ENCODE measurements around the gene GGA1. TPM values are rescaled to one million over a fixed set of nuclear protein-coding genes. Genes with fewer than 3 reads are reported as not detected.

Gene GGA1
- total and polyA plus RNA-seq, 2 of the 4 experiments (the other 2 are of a cell fraction) = 17.2 to 48.5 TPM

DNA sequence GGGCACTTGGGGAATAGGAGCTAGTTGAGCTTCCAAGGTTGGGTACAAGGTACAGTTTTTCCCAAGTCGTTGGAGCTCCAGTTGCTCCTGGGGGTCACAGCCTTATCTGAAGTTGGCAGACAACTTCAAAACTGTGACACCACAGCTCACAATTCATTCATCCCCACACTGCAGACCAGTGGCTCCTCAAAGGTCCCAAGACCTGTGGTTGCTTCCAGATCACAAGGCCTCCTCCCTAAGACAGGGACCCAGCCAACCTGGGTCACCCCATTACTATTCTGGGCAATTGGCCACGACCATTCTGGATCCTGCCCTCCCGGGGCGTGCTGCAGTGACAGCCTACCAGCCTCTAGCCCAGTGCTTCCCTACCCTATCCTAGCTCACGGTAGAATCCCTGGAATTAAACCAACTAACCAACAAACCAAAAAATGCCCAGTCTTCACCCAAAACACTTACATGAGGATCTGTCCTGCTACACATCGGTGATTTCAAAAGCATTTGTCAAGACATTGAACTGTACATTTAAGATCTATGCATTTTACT lies 49.0 kb downstream of the GGA1 start:
- H3K18ac ChIP-seq (ENCODE audit: low read depth, low read length) = no peak overlapping the region
- no peak overlapping the region; the same call in 1 of the 2 replicates for H2BK120ac ChIP-seq (ENCODE audit: low read depth, low read length)
- H2AFZ ChIP-seq (replicated peaks; ENCODE audit: low read length, poor library complexity) = peak overlapping the region; percentile 95
- ChIA-PET POLR2A (ENCODE audit: unreplicated experiment) (interaction anchor here (0.7 to 2.0 kb wide), 5 partner anchors 14 to 36 kb away, joined by 3 to 14 read pairs (median 6); partner anchors contain the start of gene LGALS1), CTCF (interaction anchor here (0.6 to 2.6 kb wide), 3 partner anchors 14 to 22 kb away, joined by 4 to 12 read pairs (median 4); partner anchors contain the start of gene LGALS1)
- peak overlapping the region; percentile 73 for H2BK5ac ChIP-seq (ENCODE audit: low read depth, low read length, poor library complexity, severe bottlenecking)
- DNase-seq (peak; percentile 7), ATAC-seq (ENCODE audit: low read depth) (no peak)
- H4K8ac ChIP-seq (ENCODE audit: low read depth in 2 of 2, low read length in 2 of 2) = peak overlapping the region; percentile 95 to 99
- H3K4ac ChIP-seq (ENCODE audit: low read depth, low read length) = peak overlapping the region; percentile 74; the same call in 1 of the 2 replicates
- no peak overlapping the region for H3K23ac ChIP-seq (ENCODE audit: low read depth, low read length)
- H3K4me3 ChIP-seq (ENCODE audit: insufficient read depth, low read depth, low read length) = peak overlapping the region; percentile 52
- peak overlapping the region; percentile 95; the same call in 1 of the 3 replicates for H2BK15ac ChIP-seq (ENCODE audit: low read depth, low read length)
- H3K56ac ChIP-seq (ENCODE audit: extremely low read depth, insufficient read depth, low read length) = peak overlapping the region; percentile 67; the same call in 1 of the 2 replicates
- H3K9me3 ChIP-seq (ENCODE audit: control insufficient read depth, insufficient read depth, low read length) = no peaks in the 10 kb centered on the region
- peak overlapping the region; percentile 79 for H3K9ac ChIP-seq (ENCODE audit: low read depth, low read length)
- no peaks in the 10 kb centered on the region for H3K27me3 ChIP-seq (ENCODE audit: control insufficient read depth, insufficient read depth, low read length)
- in situ Hi-C loops (cut with MboI; ENCODE audit: low sequenced_read_pairs) (no loop called here), intact Hi-C loops (cut with micrococcal nuclease) (no loop called here), dilution Hi-C loops (cut with HindIII; ENCODE audit: low sequenced_read_pairs, unreplicated experiment) (no loop called here)
- H2AK5ac ChIP-seq (ENCODE audit: low read depth, low read length) = no peak overlapping the region
- H3K79me1 ChIP-seq (ENCODE audit: low read depth in 1 of 2, low read length in 2 of 2) = peaks cover 17 to 37% of the 10 kb centered on the region in 2 experiments; a peak in 3 of 4 replicates
- peak overlapping the region; percentile 83; the same call in 1 of the 2 replicates for H4K91ac ChIP-seq (ENCODE audit: insufficient read depth, low read depth, low read length)
- H3K14ac ChIP-seq (replicated peaks; ENCODE audit: low read depth, low read length) = peak overlapping the region; percentile 80; the same call in 1 of the 2 replicates
- BruUV-seq (replicated peaks) = no TSS peak
- 7% methylated on average over 3 of the region's 6 CpGs; no CpG with 5 or more reads in 1 of the 2 experiments for WGBS, 2 experiments (ENCODE audit: extremely low coverage in 2 of 2, insufficient read length in 1 of 2)
- peak overlapping the region; percentile 91 for H4K5ac ChIP-seq (ENCODE audit: low read depth, low read length)
- no peak overlapping the region for H2BK20ac ChIP-seq (ENCODE audit: low read depth, low read length)
- H3K4me2 ChIP-seq (ENCODE audit: low read depth, low read length) = peak overlapping the region; percentile 92
- H3K9me1 ChIP-seq (ENCODE audit: insufficient read depth, low read length) = peaks cover 11% of the 10 kb centered on the region
- H3K4me1 ChIP-seq (ENCODE audit: control insufficient read depth, insufficient read depth, low read length) = peaks cover 21% of the 10 kb centered on the region
- peak overlapping the region; percentile 46 for H2AK9ac ChIP-seq (replicated peaks; ENCODE audit: low read depth, low read length, poor library complexity)
- H3K36me3 ChIP-seq (ENCODE audit: control insufficient read depth, insufficient read depth, low read length) = peaks cover 14% of the 10 kb centered on the region
- H4K20me1 ChIP-seq (ENCODE audit: insufficient read depth, low read length) = peaks cover 26% of the 10 kb centered on the region
- H3K27ac ChIP-seq (ENCODE audit: insufficient read depth, low read length) = peak overlapping the region; percentile 74
- TF ChIP-seq RAD21 (IDR thresholded peaks at IDR 0.05; ENCODE audit: low read length) (no peak), MAFK (IDR thresholded peaks at IDR 0.05; ENCODE audit: low read depth, low read length) (no peak), SMC3 (IDR thresholded peaks at IDR 0.05; ENCODE audit: low read depth, low read length) (no peak), MXI1 (IDR thresholded peaks at IDR 0.05; ENCODE audit: borderline replicate concordance, low read depth, low read length) (no peak), CHD1 (IDR thresholded peaks at IDR 0.05; ENCODE audit: low read depth, low read length) (no peak), RFX5 (IDR thresholded peaks at IDR 0.05; ENCODE audit: low read depth, low read length) (no peak), FOS (IDR thresholded peaks at IDR 0.05; ENCODE audit: low read depth, low read length) (no peak), NFE2L2 (IDR thresholded peaks at IDR 0.05; ENCODE audit: low read depth, low read length) (no peak), CEBPB (IDR thresholded peaks at IDR 0.05; ENCODE audit: low read depth, low read length) (no peak), POLR2A (IDR thresholded peaks at IDR 0.05; ENCODE audit: low read depth, low read length) (no peak), MAZ (IDR thresholded peaks at IDR 0.05; ENCODE audit: borderline replicate concordance, low read depth, low read length) (no peak), RCOR1 (IDR thresholded peaks at IDR 0.05; ENCODE audit: insufficient replicate concordance, low read length) (no peak)
- TF ChIP-seq, protein P1, sequence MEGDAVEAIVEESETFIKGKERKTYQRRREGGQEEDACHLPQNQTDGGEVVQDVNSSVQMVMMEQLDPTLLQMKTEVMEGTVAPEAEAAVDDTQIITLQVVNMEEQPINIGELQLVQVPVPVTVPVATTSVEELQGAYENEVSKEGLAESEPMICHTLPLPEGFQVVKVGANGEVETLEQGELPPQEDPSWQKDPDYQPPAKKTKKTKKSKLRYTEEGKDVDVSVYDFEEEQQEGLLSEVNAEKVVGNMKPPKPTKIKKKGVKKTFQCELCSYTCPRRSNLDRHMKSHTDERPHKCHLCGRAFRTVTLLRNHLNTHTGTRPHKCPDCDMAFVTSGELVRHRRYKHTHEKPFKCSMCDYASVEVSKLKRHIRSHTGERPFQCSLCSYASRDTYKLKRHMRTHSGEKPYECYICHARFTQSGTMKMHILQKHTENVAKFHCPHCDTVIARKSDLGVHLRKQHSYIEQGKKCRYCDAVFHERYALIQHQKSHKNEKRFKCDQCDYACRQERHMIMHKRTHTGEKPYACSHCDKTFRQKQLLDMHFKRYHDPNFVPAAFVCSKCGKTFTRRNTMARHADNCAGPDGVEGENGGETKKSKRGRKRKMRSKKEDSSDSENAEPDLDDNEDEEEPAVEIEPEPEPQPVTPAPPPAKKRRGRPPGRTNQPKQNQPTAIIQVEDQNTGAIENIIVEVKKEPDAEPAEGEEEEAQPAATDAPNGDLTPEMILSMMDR (conservative IDR thresholded peaks at IDR 0.05; ENCODE audit: low read depth, low read length) = no peak
- TF ChIP-seq, protein P2, sequence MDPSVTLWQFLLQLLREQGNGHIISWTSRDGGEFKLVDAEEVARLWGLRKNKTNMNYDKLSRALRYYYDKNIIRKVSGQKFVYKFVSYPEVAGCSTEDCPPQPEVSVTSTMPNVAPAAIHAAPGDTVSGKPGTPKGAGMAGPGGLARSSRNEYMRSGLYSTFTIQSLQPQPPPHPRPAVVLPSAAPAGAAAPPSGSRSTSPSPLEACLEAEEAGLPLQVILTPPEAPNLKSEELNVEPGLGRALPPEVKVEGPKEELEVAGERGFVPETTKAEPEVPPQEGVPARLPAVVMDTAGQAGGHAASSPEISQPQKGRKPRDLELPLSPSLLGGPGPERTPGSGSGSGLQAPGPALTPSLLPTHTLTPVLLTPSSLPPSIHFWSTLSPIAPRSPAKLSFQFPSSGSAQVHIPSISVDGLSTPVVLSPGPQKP (IDR thresholded peaks at IDR 0.05; ENCODE audit: borderline replicate concordance, low read depth, low read length) = no peak
- TF ChIP-seq, protein P3, sequence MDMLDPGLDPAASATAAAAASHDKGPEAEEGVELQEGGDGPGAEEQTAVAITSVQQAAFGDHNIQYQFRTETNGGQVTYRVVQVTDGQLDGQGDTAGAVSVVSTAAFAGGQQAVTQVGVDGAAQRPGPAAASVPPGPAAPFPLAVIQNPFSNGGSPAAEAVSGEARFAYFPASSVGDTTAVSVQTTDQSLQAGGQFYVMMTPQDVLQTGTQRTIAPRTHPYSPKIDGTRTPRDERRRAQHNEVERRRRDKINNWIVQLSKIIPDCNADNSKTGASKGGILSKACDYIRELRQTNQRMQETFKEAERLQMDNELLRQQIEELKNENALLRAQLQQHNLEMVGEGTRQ (IDR thresholded peaks at IDR 0.05; ENCODE audit: low read depth, low read length) = no peak

Data from IMR-90 (cell line).